ENCODE results near the gene TRABD2B.

DNA sequence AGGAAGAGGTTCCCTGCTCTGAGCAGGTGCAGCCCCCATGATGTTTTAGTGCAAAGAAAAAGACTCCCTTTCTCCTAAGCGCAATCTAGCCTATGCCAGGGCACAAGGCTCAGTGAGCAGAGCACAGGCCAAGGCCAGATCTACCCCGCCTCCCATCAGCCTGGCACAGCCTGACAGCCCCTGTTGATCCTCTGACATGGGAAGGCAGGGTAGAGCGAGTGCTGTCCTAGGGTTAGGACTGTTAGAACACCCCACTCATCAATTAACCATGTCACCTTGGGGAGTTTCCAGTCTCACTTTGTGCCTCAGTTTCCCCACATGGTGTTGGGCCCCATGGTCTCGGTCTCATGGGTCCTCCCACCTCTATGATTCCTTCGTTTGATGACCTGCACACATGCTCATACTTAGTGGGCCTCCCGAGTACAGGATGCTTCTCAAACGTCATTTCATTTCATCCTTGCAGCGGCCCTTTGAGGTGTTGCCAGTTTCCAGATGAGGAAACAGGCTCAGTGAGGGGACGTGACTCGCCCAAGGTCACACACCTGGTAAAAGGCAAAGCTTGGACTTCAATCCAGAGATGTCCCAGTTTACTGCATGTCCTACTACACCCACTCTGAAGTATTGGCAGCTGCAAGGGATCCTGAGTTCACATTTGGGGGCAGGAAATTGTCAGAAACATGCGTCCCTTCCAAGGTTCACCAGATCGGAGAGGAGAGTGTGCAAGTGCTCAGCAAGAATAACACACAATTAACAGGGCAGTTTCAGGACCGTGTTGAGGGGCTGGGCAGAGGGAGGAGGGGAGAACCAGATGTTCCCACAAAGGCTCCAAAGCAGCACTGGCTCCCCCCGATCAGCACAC lies 213.3 kb downstream of the TRABD2B start:
- TF ChIP-seq ZNF253 (CRISPR knock-in tag; IDR thresholded peaks at IDR 0.05; ENCODE audit: borderline replicate concordance) (no peak), ZNF792 (CRISPR knock-in tag; IDR thresholded peaks at IDR 0.05) (no peak), POLR2AphosphoS5 (IDR thresholded peaks at IDR 0.05; ENCODE audit: low read depth, low read length) (no peak), FOXJ3 (CRISPR knock-in tag; IDR thresholded peaks at IDR 0.05; ENCODE audit: borderline replicate concordance) (no peak), MAFK (conservative IDR thresholded peaks at IDR 0.05 in 1 of 2, IDR thresholded peaks at IDR 0.05 in 1 of 2; ENCODE audit: low read length in 2 of 2) (no peak), ZNF260 (CRISPR knock-in tag; IDR thresholded peaks at IDR 0.05; ENCODE audit: borderline replicate concordance, low read depth) (no peak), REXO4 (CRISPR knock-in tag; IDR thresholded peaks at IDR 0.05; ENCODE audit: borderline replicate concordance) (no peak), ZNF577 (CRISPR knock-in tag; IDR thresholded peaks at IDR 0.05; ENCODE audit: borderline replicate concordance, low read depth) (no peak), EHMT2 (IDR thresholded peaks at IDR 0.05; ENCODE audit: borderline replicate concordance, low read depth, low read length) (no peak), MBD4 (IDR thresholded peaks at IDR 0.05; ENCODE audit: borderline replicate concordance, low read length) (no peak)
- TF ChIP-seq, protein P1, sequence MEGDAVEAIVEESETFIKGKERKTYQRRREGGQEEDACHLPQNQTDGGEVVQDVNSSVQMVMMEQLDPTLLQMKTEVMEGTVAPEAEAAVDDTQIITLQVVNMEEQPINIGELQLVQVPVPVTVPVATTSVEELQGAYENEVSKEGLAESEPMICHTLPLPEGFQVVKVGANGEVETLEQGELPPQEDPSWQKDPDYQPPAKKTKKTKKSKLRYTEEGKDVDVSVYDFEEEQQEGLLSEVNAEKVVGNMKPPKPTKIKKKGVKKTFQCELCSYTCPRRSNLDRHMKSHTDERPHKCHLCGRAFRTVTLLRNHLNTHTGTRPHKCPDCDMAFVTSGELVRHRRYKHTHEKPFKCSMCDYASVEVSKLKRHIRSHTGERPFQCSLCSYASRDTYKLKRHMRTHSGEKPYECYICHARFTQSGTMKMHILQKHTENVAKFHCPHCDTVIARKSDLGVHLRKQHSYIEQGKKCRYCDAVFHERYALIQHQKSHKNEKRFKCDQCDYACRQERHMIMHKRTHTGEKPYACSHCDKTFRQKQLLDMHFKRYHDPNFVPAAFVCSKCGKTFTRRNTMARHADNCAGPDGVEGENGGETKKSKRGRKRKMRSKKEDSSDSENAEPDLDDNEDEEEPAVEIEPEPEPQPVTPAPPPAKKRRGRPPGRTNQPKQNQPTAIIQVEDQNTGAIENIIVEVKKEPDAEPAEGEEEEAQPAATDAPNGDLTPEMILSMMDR (CRISPR knock-in tag; IDR thresholded peaks at IDR 0.05): no peak
- TF ChIP-seq, protein P2, sequence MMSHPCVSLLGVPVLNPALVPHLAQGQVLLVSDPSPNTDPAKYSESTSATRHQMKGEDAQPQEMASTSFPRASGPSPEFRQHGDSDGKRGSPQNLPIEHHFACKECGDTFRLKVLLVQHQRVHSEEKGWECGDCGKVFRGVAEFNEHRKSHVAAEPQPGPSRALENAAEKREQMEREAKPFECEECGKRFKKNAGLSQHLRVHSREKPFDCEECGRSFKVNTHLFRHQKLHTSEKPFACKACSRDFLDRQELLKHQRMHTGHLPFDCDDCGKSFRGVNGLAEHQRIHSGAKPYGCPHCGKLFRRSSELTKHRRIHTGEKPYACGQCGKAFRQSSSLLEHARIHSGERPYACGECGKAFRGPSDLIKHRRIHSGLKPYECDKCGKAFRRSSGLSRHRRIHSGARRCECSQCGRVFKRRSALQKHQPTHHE (CRISPR knock-in tag; IDR thresholded peaks at IDR 0.05; ENCODE audit: borderline replicate concordance): no peak
- TF ChIP-seq, protein P3, sequence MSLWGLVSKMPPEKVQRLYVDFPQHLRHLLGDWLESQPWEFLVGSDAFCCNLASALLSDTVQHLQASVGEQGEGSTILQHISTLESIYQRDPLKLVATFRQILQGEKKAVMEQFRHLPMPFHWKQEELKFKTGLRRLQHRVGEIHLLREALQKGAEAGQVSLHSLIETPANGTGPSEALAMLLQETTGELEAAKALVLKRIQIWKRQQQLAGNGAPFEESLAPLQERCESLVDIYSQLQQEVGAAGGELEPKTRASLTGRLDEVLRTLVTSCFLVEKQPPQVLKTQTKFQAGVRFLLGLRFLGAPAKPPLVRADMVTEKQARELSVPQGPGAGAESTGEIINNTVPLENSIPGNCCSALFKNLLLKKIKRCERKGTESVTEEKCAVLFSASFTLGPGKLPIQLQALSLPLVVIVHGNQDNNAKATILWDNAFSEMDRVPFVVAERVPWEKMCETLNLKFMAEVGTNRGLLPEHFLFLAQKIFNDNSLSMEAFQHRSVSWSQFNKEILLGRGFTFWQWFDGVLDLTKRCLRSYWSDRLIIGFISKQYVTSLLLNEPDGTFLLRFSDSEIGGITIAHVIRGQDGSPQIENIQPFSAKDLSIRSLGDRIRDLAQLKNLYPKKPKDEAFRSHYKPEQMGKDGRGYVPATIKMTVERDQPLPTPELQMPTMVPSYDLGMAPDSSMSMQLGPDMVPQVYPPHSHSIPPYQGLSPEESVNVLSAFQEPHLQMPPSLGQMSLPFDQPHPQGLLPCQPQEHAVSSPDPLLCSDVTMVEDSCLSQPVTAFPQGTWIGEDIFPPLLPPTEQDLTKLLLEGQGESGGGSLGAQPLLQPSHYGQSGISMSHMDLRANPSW (CRISPR knock-in tag; IDR thresholded peaks at IDR 0.05; ENCODE audit: borderline replicate concordance): no peak
- TF ChIP-seq, protein P4, sequence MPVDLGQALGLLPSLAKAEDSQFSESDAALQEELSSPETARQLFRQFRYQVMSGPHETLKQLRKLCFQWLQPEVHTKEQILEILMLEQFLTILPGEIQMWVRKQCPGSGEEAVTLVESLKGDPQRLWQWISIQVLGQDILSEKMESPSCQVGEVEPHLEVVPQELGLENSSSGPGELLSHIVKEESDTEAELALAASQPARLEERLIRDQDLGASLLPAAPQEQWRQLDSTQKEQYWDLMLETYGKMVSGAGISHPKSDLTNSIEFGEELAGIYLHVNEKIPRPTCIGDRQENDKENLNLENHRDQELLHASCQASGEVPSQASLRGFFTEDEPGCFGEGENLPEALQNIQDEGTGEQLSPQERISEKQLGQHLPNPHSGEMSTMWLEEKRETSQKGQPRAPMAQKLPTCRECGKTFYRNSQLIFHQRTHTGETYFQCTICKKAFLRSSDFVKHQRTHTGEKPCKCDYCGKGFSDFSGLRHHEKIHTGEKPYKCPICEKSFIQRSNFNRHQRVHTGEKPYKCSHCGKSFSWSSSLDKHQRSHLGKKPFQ (CRISPR knock-in tag; IDR thresholded peaks at IDR 0.05; ENCODE audit: insufficient replicate concordance): no peak
